GM08714 (cell line): ENCODE data around the gene KANK4.

Experiments
- H3K4me3 ChIP-seq: fragments of 200-500 bp; sonication (Bioruptor generic); 2 replicates; pipeline ENCODE4 v1.5.1; 2014; ENCODE audit warnings: mild to moderate bottlenecking, low read length, inconsistent platforms
- ZNF274 ChIP-seq: IDR thresholded peaks from 2 replicates; pipeline ENCODE4 v1.6.1; 2012; ENCODE audit warnings: mild to moderate bottlenecking, low read depth, low read length

The KANK4 gene

DNA sequence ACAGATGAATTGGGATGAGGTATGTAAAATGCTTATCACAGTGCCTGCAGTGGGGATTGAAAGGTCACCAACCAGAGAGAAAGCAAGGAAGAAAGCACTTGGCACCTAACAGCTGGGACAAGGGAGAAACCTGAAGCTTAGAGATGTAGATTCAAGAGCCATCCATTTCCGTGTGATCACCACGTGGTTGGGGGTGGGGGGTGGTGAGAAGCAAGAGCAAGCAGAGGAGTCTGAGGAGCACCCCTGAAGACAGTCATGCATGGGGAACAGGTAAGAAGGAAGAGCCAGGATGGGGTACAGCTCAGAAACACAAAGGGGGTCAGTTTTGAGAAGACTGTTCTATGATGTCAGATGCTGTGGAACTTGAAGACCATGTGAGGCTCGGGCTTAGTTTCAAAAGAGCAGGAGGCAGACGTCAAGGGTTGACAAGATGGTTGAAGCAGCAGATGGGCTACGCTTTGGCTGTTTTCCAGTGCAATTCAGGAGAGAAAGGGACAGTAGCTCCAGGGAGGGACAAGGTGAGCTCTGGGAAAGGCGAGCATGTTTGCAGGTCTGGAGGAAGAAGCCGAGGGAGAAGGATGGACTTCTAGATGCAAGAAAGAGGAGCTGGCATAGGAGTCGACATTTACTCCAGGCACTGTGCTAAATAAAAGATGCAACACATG lies 17.4 kb downstream of the KANK4 start:
- no peak for TF ChIP-seq ZNF274
- no peak overlapping the region for H3K4me3 ChIP-seq

DNA sequence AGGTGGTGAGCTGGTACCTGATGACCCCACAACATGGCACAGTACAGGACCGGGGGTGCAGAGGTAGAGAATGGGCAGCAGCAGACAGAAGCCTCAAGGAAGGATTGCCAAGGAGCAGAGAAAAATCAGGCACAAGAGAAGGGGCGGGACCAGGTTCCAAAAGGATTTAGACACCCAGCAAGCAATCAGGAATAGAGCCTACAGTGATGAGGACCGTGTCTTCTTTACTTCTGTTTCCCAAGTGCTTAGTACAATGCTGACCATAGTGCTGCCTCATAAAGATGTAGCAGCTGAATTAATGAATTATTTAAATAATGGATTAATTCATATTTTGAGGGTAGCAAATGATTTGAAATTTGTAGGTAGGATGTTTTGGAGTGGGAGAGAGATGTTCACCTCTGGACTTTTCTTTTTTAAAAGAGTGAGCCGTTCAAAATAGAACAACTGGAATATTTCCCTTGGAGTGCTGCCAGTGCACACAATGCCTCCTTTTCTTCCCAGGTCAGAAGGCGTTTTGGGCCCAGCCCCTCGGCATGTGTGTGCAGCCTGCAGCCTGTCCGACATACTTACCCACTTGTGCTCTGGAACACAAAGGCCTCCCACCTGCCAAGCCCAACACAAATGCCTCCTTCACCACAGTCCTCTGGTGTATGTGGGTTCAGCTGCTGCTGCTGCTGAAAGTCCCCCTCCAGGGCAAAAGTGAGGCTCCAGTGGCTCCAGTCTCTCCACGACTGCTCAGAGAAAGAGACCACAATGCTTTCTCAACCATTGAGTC lies 19.6 kb downstream of the KANK4 start:
- H3K4me3 ChIP-seq: no peak overlapping the region
- TF ChIP-seq ZNF274: no peak

- no peak overlapping the region for H3K4me3 ChIP-seq
- no peak for TF ChIP-seq ZNF274
Observed at GRCh38 chr1:62295921-62296491, 23.2 kb downstream of the KANK4 start.

- TF ChIP-seq ZNF274: no peak
- H3K4me3 ChIP-seq: no peak overlapping the region
Observed at GRCh38 chr1:62294261-62294660, 25.0 kb downstream of the KANK4 start.

- TF ChIP-seq ZNF274: no peak
- H3K4me3 ChIP-seq: no peak overlapping the region
Observed at GRCh38 chr1:62288662-62289061, 30.6 kb downstream of the KANK4 start.

GRCh38 chr1:62288224-62288623 lies 31.0 kb downstream of the KANK4 start:
- TF ChIP-seq ZNF274: no peak

GRCh38 chr1:62286786-62287224 lies 32.4 kb downstream of the KANK4 start:
- TF ChIP-seq ZNF274: no peak
- H3K4me3 ChIP-seq: no peak overlapping the region

More at GRCh38 chr1:62288224-62288623, 31.0 kb downstream of the KANK4 start:
- no peak overlapping the region for H3K4me3 ChIP-seq

DNA sequence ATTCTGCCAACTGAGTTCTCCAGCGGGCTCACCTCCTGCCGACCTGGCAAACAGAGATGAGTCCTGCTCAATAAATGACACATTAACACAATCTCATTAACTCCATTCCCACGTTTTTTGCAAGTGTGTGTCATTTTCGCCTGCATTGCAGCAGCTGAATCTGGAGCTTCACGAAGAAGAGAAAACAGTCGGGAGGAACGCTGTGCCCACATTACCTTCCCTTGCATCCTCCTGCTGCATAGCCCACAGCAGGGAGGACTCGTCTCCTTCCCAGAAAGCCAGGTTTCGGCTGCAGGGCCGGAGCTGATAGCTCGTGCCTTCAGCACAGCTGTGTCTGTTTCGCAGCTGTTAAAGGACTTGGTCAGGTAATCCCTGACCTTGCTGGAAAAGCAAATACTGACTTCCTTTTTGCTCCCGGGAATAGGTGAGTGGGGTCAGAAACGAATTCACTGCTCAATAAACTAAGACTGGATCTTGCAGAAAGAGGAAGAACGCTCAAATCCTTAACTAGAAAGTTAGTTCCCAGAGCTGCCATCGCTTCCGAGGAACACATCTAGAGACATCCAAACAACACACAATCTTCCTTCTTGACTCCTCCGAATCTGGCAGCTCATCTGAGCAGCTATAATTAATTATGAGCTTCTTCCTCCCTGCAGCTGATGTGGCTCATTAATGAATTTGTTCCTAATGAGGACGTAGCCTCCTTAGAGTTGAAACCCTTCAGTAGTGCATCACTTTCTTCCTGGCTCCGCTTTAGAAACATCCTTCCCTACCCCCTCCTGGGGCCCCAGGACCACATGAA lies 33.0 kb downstream of the KANK4 start:
- no peak for TF ChIP-seq ZNF274
- H3K4me3 ChIP-seq: no peak overlapping the region

GRCh38 chr1:62285440-62285839 lies 33.8 kb downstream of the KANK4 start:
- no peak for TF ChIP-seq ZNF274
- H3K4me3 ChIP-seq: no peak overlapping the region

DNA sequence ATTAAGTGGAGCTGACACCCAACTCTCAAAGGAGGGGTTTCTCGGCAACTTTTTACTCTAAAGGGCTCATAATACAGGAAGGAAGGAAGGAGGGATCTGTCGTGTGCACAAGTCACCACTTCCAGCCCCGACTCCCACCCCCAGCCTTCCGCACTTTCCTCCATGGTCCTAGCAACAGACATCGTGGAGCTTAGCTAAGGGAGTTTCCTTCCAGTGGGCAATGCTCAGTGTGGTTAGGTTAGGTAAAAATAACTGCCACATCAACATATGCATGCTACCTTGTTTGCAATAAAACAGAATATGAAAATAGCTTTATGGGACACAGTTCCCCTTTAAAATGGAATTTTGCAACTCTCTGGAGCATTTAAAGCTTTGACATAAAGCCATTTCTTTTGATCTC lies 35.2 kb downstream of the KANK4 start:
- no peak for TF ChIP-seq ZNF274
- no peak overlapping the region for H3K4me3 ChIP-seq

GRCh38 chr1:62282909-62283755 lies 36.1 kb downstream of the KANK4 start:
- no peak overlapping the region for H3K4me3 ChIP-seq
- TF ChIP-seq ZNF274: no peak

GRCh38 chr1:62281922-62282555 lies 37.2 kb downstream of the KANK4 start:
- TF ChIP-seq ZNF274: no peak
- no peak overlapping the region for H3K4me3 ChIP-seq

DNA sequence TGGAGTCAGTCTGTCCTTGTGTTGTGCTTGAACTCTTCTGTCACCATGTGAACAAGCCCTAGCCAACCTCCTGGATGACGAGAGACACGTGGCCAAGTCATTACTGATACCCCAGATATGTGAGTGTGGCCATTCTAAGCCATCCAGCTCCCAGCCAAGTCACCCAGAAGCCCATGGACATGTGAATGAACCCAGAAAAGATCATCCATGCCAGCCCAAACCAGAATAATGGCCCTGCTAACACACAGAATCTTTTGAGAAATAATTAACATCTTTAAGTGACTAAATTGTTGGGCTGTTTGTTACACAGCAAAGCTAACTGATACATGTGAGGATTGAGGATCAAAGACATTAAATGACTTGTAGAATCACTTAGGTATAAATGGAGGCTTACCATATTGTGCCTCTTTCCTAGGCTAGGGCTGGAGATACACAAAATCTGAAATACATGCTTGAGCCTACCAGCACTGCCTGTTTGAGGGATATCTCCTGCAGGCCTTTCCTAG lies 38.2 kb downstream of the KANK4 start:
- TF ChIP-seq ZNF274: no peak
- H3K4me3 ChIP-seq: no peak overlapping the region
